Large intestine (tissue), 3 donors: ENCODE measurements around the gene ANK2. TPM values are rescaled to one million over a fixed set of nuclear protein-coding genes. Genes with fewer than 3 reads are reported as not detected.

Experiments used
- DNase-seq, 2 donors: peaks; one replicate each; pipeline versions ENCODE4 v3.0.0 to v3.0.0-alpha.2; 2013
- H3K27ac ChIP-seq: one replicate; pipeline ENCODE4 v1.5.1; 2013; ENCODE audit warnings: low read length
- H3K27me3 ChIP-seq: 2 replicates; pipeline ENCODE4 v1.6.1; 2013; ENCODE audit warnings: low read length; ENCODE audit not compliant: control insufficient read depth, insufficient read depth
- H3K36me3 ChIP-seq: 2 replicates; pipeline ENCODE4 v1.6.1; 2013; ENCODE audit warnings: low read length; ENCODE audit not compliant: control insufficient read depth, insufficient read depth
- H3K4me1 ChIP-seq: one replicate; pipeline ENCODE4 v1.6.1; 2013; ENCODE audit warnings: low read length; ENCODE audit not compliant: control insufficient read depth, insufficient read depth
- H3K4me3 ChIP-seq: one replicate; pipeline ENCODE4 v1.5.1; 2013; ENCODE audit warnings: low read length
- H3K9me3 ChIP-seq: one replicate; pipeline ENCODE4 v1.6.1; 2013; ENCODE audit warnings: mild to moderate bottlenecking, low read depth, low read length, moderate library complexity; ENCODE audit not compliant: control insufficient read depth
- WGBS: methylation state at CpG from one replicate; pipeline ENCODE4 v1.1.5; 2013; ENCODE audit warnings: low lambda C conversion rate; ENCODE audit not compliant: insufficient coverage; 5-methylcytosine and 5-hydroxymethylcytosine counted together
- polyA plus RNA-seq: library from polyadenylated mRNA; unstranded; fragments of 120-200 nt; gene quantifications from one replicate; pipeline ENCODE4 v1.2.1, GENCODE V29; 2013

Gene ANK2
- polyA plus RNA-seq, 1 donor, result 50.4 TPM

DNA sequence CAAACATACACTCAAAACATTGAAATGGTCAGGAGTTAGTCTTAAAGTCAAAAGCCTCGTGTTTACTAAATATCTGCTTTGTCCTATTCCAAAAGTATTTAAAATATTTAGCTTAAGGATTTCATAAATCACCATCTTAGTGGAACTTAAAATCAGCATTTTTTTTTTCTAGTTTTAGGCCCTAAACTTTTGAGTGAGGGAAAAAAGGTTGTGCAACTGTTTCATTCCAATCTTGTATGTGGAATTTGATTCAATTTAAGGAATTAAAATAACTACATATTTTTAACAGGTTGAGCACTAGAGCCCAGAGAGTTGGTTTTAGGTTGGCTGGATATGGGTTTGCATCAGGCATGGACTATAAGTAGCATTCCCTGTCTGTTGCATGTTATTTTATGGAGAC lies 35.7 kb upstream of the ANK2 start:
- Histone ChIP-seq H3K36me3 (no peaks in the 10 kb centered on the region), H3K27ac (no peak overlapping the region), H3K27me3 (no peaks in the 10 kb centered on the region), H3K4me3 (no peak overlapping the region), H3K4me1 (no peaks in the 10 kb centered on the region), H3K9me3 (no peaks in the 10 kb centered on the region)
- DNase-seq, result no peak
- WGBS, result 80% methylated on average over 1 of the region's 1 CpG

DNA sequence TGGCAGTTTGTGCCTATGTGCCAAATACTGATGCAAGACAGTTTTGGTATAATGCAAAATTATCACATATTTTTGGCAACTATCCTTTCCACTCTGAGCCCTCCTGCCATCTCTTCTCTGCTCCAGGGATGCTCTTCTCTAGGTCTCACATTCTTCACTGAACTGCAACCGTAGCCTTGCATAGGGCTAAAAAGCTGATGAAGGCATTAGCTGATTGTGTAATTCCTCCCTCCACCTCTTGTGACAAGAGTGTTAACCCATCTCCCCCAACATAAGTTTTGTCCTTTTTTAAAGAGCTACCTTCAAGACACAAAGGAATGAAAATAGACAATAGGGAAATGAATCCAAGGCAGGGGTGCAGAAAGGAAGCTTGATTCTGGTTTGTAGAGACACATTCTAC lies 33.1 kb upstream of the ANK2 start:
- Histone ChIP-seq H3K4me3 (no peak overlapping the region), H3K27ac (no peak overlapping the region), H3K27me3 (peaks cover 2% of the 10 kb centered on the region), H3K36me3 (no peaks in the 10 kb centered on the region), H3K9me3 (no peaks in the 10 kb centered on the region), H3K4me1 (no peaks in the 10 kb centered on the region)
- WGBS, result no CpG with 5 or more reads among the region's 1 CpG
- no peak for DNase-seq

GRCh38 chr4:113020966-113021365 lies 28.5 kb upstream of the ANK2 start:
- peak in 1 of 2 donors; percentile 9 for DNase-seq
- H3K9me3 ChIP-seq, result no peaks in the 10 kb centered on the region
- no CpG with 5 or more reads among the region's 1 CpG for WGBS
- H3K27me3 ChIP-seq, result peaks cover 2% of the 10 kb centered on the region
- no peak overlapping the region for H3K27ac ChIP-seq
- H3K4me3 ChIP-seq, result no peak overlapping the region
- H3K36me3 ChIP-seq, result no peaks in the 10 kb centered on the region
- H3K4me1 ChIP-seq, result no peaks in the 10 kb centered on the region

- no peak for DNase-seq
- WGBS, result no CpG with 5 or more reads among the region's 1 CpG
- no peak overlapping the region for H3K27ac ChIP-seq
- H3K27me3 ChIP-seq, result peaks cover 2% of the 10 kb centered on the region
- H3K4me1 ChIP-seq, result no peaks in the 10 kb centered on the region
- H3K36me3 ChIP-seq, result no peaks in the 10 kb centered on the region
- no peaks in the 10 kb centered on the region for H3K9me3 ChIP-seq
- no peak overlapping the region for H3K4me3 ChIP-seq
Measured at GRCh38 chr4:113024388-113024787, 25.1 kb upstream of the ANK2 start.

GRCh38 chr4:113025416-113025815 lies 24.0 kb upstream of the ANK2 start:
- H3K27me3 ChIP-seq, result no peaks in the 10 kb centered on the region
- DNase-seq, result no peak
- 88% methylated on average over 1 of the region's 1 CpG for WGBS
- no peak overlapping the region for H3K27ac ChIP-seq
- no peaks in the 10 kb centered on the region for H3K4me1 ChIP-seq
- no peaks in the 10 kb centered on the region for H3K9me3 ChIP-seq
- no peak overlapping the region for H3K4me3 ChIP-seq
- no peaks in the 10 kb centered on the region for H3K36me3 ChIP-seq

GRCh38 chr4:113026556-113026955 lies 22.9 kb upstream of the ANK2 start:
- Histone ChIP-seq H3K9me3 (no peaks in the 10 kb centered on the region), H3K27ac (no peak overlapping the region), H3K27me3 (no peaks in the 10 kb centered on the region), H3K4me3 (no peak overlapping the region), H3K4me1 (no peaks in the 10 kb centered on the region), H3K36me3 (no peaks in the 10 kb centered on the region)
- DNase-seq, result no peak
- 100% methylated on average over 2 of the region's 2 CpGs for WGBS

GRCh38 chr4:113028074-113028473 lies 21.4 kb upstream of the ANK2 start:
- no peak for DNase-seq

DNA sequence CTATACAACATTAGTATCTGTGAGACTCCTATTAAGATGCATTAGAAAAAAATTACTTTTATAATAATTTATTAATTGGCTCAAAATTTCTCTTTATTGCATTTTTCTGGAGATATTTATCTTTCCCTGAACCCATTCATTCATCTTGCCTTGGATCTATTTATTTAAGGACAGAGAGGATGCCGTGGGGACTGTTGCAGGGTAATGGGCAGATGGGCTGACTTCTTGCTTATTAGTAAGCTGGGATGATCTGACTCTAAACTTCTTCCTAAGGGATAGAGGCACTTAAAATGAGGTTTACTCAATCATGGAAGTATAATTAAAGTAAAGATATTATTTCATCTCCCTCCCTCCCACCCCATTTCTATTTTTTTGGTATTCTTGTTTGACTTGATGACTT lies 18.2 kb upstream of the ANK2 start:
- DNase-seq, result no peak
- H3K4me1 ChIP-seq, result no peaks in the 10 kb centered on the region
- no CpG with 5 or more reads among the region's 1 CpG for WGBS

More at GRCh38 chr4:113028074-113028473, 21.4 kb upstream of the ANK2 start:
- Histone ChIP-seq H3K27ac (no peak overlapping the region), H3K4me3 (no peak overlapping the region), H3K27me3 (no peaks in the 10 kb centered on the region), H3K4me1 (no peaks in the 10 kb centered on the region), H3K36me3 (no peaks in the 10 kb centered on the region), H3K9me3 (no peaks in the 10 kb centered on the region)
- no CpG with 5 or more reads among the region's 2 CpGs for WGBS

DNA sequence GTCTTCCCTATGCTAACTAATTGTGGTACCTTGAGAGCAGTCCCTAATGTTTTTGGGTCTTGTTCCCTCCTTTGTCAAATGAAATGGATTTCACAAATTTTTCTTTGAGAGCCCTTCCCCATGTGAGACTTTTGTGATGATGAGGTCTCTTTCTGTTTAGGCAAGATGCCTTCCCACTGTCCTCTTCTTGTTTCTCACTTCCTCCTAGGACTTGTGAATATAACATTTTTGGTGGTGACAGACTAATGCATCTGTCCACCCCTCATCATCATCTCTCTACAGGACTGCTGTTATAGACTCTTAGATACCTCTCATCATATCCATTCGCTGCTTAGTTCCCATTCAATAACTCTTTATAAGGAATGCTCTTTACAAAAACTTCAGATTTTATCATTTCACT lies 8.7 kb upstream of the ANK2 start:
- no peak overlapping the region for H3K4me3 ChIP-seq
- 100% methylated on average over 1 of the region's 1 CpG for WGBS
- peaks cover 3% of the 10 kb centered on the region for H3K9me3 ChIP-seq
- no peak for DNase-seq
- H3K36me3 ChIP-seq, result no peaks in the 10 kb centered on the region
- H3K27me3 ChIP-seq, result no peaks in the 10 kb centered on the region
- H3K4me1 ChIP-seq, result no peaks in the 10 kb centered on the region
- no peak overlapping the region for H3K27ac ChIP-seq

More for the DNA sequence above, 18.2 kb upstream of the ANK2 start:
- no peak overlapping the region for H3K27ac ChIP-seq
- H3K27me3 ChIP-seq, result no peaks in the 10 kb centered on the region
- H3K9me3 ChIP-seq, result no peaks in the 10 kb centered on the region
- H3K4me3 ChIP-seq, result no peak overlapping the region
- no peaks in the 10 kb centered on the region for H3K36me3 ChIP-seq

DNA sequence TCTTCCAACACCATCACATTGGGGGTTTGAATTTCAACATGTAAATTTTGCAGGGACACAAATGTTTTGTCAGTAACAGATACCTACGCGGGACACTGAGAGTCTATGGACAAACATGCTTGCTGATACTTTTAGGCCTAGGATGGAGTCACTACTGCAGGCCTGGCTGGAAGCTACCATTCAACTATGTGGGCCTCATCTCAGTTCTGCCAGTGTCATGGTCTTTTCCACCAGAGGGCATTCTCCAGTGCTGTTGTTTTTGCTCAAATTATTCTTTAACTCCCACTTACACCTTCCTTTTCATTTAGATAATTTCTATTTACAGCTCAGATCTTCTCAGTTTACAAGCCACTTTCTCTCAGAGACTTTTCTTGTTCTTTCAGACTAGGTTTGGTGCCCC lies 7.0 kb upstream of the ANK2 start:
- H3K4me3 ChIP-seq, result no peak overlapping the region
- H3K27ac ChIP-seq, result no peak overlapping the region
- no peak for DNase-seq
- no peaks in the 10 kb centered on the region for H3K36me3 ChIP-seq
- H3K9me3 ChIP-seq, result no peaks in the 10 kb centered on the region
- WGBS, result no CpG with 5 or more reads among the region's 2 CpGs
- no peaks in the 10 kb centered on the region for H3K4me1 ChIP-seq
- no peaks in the 10 kb centered on the region for H3K27me3 ChIP-seq

DNA sequence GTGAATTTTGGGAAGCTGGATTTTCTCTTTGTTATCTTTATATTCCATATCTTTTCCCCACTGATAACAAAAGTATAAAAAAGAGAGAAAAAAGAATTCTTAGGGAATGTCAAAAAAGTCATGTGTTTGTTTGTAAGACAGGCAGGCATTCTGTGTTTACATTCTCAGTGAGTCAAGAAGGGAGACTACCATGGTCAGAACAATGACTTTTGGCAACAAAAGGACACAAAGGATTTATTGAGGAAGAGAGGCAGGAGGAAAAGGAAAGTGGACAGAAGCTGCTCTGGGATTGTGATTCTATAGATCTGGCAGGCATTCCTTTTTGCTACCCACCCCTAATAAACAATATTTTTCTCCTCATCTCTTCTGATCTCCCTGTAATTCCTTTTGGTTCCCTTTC lies 5.9 kb upstream of the ANK2 start:
- Histone ChIP-seq H3K27ac (no peak overlapping the region), H3K36me3 (no peaks in the 10 kb centered on the region), H3K9me3 (no peaks in the 10 kb centered on the region), H3K4me1 (no peaks in the 10 kb centered on the region), H3K4me3 (no peak overlapping the region), H3K27me3 (no peaks in the 10 kb centered on the region)
- DNase-seq, result no peak
